SK-N-SH treated with all-trans-retinoic acid at 6 μM for 48 hours (cell line): ENCODE data around the gene CHMP6.

ENCODE experiments used
- ATAC-seq: fragments of 200-7000 bp; cut with Tn5 transposase; 3 replicates; pipeline ENCODE4 v1.9.1; 2020; ENCODE audit warnings: mild to moderate bottlenecking, moderate library complexity
- BACH2 ChIP-seq: fragments of 250-450 bp; sonication (Bioruptor Pico); IDR thresholded peaks from 2 replicates; pipeline ENCODE4 v1.9.0; 2021; ENCODE audit warnings: mild to moderate bottlenecking, borderline replicate concordance
- CSDC2 ChIP-seq: fragments of 250-450 bp; sonication (Bioruptor Pico); IDR thresholded peaks from 2 replicates; pipeline ENCODE4 v1.5.0; 2020; ENCODE audit warnings: mild to moderate bottlenecking, moderate library complexity
- ESRRG ChIP-seq: fragments of 250-450 bp; sonication (Bioruptor Pico); IDR thresholded peaks from 2 replicates; pipeline ENCODE4 v1.6.1; 2021; ENCODE audit warnings: mild to moderate bottlenecking
- OSR1 ChIP-seq: fragments of 250-450 bp; sonication (Bioruptor Pico); IDR thresholded peaks from 2 replicates; pipeline ENCODE4 v1.8.0; 2022; ENCODE audit warnings: moderate library complexity, mild to moderate bottlenecking, inconsistent platforms
- PATZ1 ChIP-seq: fragments of 250-450 bp; sonication (Bioruptor Pico); IDR thresholded peaks from 2 replicates; pipeline ENCODE4 v1.8.0; 2020; ENCODE audit warnings: mild to moderate bottlenecking, moderate library complexity, borderline replicate concordance
- POU6F1 ChIP-seq: fragments of 250-450 bp; sonication (Bioruptor Pico); IDR thresholded peaks from 2 replicates; pipeline ENCODE4 v1.8.0; 2021; ENCODE audit warnings: low read depth, mild to moderate bottlenecking, moderate library complexity, borderline replicate concordance
- PPARA ChIP-seq: fragments of 250-450 bp; sonication (Bioruptor Pico); IDR thresholded peaks from 2 replicates; pipeline ENCODE4 v1.5.0; 2020; ENCODE audit warnings: mild to moderate bottlenecking, borderline replicate concordance
- TCF4 ChIP-seq: fragments of 250-450 bp; sonication (Bioruptor Pico); IDR thresholded peaks from 2 replicates; pipeline ENCODE4 v1.8.0; 2021; ENCODE audit warnings: mild to moderate bottlenecking, moderate library complexity, borderline replicate concordance
- TOX ChIP-seq: fragments of 250-450 bp; sonication (Bioruptor Pico); IDR thresholded peaks from 2 replicates; pipeline ENCODE4 v1.8.0; 2021; ENCODE audit warnings: mild to moderate bottlenecking, moderate library complexity, borderline replicate concordance
- TSHZ2 ChIP-seq: fragments of 250-450 bp; sonication (Bioruptor Pico); IDR thresholded peaks from 2 replicates; pipeline ENCODE4 v1.5.0; 2020; ENCODE audit warnings: mild to moderate bottlenecking, moderate library complexity
- ZC3H10 ChIP-seq: fragments of 250-450 bp; sonication (Bioruptor Pico); IDR thresholded peaks from 2 replicates; pipeline ENCODE4 v1.5.1; 2021; ENCODE audit warnings: mild to moderate bottlenecking, moderate library complexity
- ZFP30 ChIP-seq: fragments of 450-650 bp; formaldehyde crosslinking; IDR thresholded peaks from 2 replicates; pipeline ENCODE4 v1.5.0; 2022; ENCODE audit warnings: mild to moderate bottlenecking, moderate library complexity
- ZNF565 ChIP-seq: fragments of 450-650 bp; formaldehyde crosslinking; conservative IDR thresholded peaks from 2 replicates; pipeline ENCODE4 v1.5.0; 2020; ENCODE audit warnings: low read depth, mild to moderate bottlenecking, moderate library complexity
- ZNF70 ChIP-seq: fragments of 450-650 bp; formaldehyde crosslinking; IDR thresholded peaks from 2 replicates; pipeline ENCODE4 v1.5.0; 2020; ENCODE audit warnings: mild to moderate bottlenecking, moderate library complexity
- TF ChIP-seq, protein P1 (sequence below): fragments of 250-450 bp; sonication (Bioruptor Pico); IDR thresholded peaks from 2 replicates; pipeline ENCODE4 v1.5.1; 2020; ENCODE audit warnings: low read depth, mild to moderate bottlenecking, moderate library complexity
- TF ChIP-seq, protein P2 (sequence below): fragments of 250-450 bp; sonication (Bioruptor Pico); IDR thresholded peaks from 2 replicates; pipeline ENCODE4 v1.5.1; 2021; ENCODE audit warnings: mild to moderate bottlenecking, moderate library complexity

CHMP6 gene

DNA sequence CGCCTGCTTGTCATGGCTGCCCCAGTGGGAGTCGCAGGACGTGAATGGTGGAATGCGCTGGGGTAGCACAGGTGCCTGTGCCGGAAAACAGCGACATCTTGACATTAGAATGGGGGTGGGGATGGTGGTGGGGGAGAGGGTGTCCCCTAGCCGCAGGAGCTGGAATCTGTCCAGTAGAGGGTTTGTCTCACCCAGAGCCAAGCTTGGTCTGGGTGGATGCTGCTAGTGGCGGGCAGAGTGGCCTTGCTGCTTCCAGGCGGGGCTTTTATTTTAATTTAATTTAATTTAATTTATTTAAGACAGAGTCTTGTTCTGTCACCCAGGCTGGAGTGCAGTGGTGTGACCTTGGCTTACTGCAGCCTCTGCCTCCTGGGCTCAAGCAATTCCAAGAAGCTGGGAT, 51.0 kb downstream of the CHMP6 start:
- TF ChIP-seq ZNF70 (CRISPR knock-in tag): no peak
- TF ChIP-seq, all 23 proteins: peak for 0
- ATAC-seq: no peak

DNA sequence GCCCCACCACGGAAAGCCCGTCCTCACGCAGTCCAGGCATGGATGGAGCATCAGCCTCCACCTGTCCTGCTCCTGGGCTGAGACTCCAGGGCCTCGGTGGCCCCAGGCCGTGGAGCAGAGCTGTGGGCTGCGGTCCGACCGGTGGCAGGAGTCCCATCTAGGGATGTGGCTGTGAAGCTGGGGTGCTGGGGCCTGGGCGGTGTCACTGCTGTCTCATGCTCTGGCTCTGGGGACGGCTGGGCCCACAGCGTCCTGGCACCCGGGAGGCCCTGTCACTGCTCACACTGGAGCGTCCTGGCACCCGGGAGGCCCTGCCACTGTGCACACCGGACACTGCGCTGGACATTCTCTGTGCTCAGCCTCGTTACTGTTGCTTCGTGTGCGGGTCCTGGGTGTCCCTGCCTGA, 51.7 kb downstream of the CHMP6 start:
- TF ChIP-seq OSR1 (CRISPR knock-in tag): no peak
- no peak for TF ChIP-seq ZFP30 (CRISPR knock-in tag)
- ATAC-seq: no peak

DNA sequence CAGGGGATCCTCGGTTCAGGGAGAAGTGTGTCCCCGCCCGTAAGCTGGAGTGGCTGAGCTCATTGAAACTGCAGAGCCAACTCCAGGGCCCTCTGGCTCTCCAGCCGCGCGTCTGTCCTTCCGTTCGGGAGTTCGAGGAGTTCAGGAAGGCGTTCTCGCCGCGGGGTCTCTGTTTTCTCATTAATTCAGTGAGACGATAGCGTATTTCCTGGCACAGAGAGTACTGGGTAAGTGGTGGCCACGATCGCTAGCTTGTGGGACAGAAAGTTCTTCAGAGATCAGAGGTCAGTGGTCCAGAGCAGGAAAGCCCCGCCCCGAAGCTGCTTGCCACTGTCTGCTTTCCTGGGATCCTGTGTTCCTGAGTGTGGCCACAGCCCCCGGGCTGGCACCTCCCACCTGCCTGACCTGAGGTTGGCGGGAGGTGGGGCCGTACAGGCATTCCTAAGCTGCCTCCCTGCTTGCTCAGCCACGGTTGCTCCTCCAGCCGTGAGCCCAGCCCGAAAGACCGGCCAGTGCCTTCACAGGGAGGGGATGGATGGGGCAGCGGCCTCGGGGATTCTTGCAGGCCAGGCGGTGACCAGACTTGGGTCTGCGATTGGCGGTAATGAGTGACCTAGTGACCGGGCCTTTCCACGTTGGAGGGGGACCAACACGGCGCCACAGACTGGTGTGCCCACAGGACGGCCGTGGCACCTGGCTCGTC, 52.2 kb downstream of the CHMP6 start:
- TF ChIP-seq POU6F1 (no peak), OSR1 (CRISPR knock-in tag) (no peak), TOX (CRISPR knock-in tag) (no peak), ZC3H10 (CRISPR knock-in tag) (no peak), PPARA (CRISPR knock-in tag) (no peak), ZNF565 (no peak), TCF4 (no peak), PATZ1 (CRISPR knock-in tag) (no peak), CSDC2 (CRISPR knock-in tag) (no peak)
- TF ChIP-seq, protein P1, sequence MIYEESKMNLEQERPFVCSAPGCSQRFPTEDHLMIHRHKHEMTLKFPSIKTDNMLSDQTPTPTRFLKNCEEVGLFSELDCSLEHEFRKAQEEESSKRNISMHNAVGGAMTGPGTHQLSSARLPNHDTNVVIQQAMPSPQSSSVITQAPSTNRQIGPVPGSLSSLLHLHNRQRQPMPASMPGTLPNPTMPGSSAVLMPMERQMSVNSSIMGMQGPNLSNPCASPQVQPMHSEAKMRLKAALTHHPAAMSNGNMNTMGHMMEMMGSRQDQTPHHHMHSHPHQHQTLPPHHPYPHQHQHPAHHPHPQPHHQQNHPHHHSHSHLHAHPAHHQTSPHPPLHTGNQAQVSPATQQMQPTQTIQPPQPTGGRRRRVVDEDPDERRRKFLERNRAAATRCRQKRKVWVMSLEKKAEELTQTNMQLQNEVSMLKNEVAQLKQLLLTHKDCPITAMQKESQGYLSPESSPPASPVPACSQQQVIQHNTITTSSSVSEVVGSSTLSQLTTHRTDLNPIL: no peak
- TF ChIP-seq, protein P2, sequence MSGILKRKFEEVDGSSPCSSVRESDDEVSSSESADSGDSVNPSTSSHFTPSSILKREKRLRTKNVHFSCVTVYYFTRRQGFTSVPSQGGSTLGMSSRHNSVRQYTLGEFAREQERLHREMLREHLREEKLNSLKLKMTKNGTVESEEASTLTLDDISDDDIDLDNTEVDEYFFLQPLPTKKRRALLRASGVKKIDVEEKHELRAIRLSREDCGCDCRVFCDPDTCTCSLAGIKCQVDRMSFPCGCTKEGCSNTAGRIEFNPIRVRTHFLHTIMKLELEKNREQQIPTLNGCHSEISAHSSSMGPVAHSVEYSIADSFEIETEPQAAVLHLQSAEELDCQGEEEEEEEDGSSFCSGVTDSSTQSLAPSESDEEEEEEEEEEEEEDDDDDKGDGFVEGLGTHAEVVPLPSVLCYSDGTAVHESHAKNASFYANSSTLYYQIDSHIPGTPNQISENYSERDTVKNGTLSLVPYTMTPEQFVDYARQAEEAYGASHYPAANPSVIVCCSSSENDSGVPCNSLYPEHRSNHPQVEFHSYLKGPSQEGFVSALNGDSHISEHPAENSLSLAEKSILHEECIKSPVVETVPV (CRISPR knock-in tag): no peak
- ATAC-seq: peak; percentile 18; the same call in 2 of the 3 replicates

DNA sequence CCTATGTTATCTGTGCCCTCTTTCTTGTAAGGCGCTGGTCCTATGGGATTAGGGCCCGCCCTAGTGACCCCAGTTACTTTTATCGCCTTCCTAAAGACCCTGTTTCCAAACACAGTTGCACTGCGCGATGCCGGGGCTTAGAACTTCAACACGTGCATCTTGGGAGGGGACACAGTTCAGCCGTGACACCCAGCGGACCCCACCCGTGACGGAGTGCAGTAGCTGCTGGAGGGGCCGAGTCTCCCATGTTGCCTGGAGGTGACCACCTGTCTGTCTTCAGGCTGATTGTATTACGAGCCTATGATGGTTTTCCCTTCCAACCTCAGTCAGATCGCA, 52.8 kb downstream of the CHMP6 start:
- TF ChIP-seq PATZ1 (CRISPR knock-in tag) (no peak), TOX (CRISPR knock-in tag) (no peak), BACH2 (CRISPR knock-in tag) (no peak), ESRRG (no peak), TSHZ2 (CRISPR knock-in tag) (no peak), CSDC2 (CRISPR knock-in tag) (no peak)
- no peak for ATAC-seq
